ENCODE measurements around the gene UCP2. TPM values are rescaled to one million over a fixed set of nuclear protein-coding genes. Genes with fewer than 3 reads are reported as not detected.
A peak's percentile ranks its signal among the peaks of the same experiment; 100 is the strongest.

The UCP2 gene
- total and polyA plus RNA-seq, 9 of the 15 experiments (the other 6 are each of a cell fraction or from before 2014, with no cell fraction given) = 19.2 to 216 (median 87.9) TPM

DNA sequence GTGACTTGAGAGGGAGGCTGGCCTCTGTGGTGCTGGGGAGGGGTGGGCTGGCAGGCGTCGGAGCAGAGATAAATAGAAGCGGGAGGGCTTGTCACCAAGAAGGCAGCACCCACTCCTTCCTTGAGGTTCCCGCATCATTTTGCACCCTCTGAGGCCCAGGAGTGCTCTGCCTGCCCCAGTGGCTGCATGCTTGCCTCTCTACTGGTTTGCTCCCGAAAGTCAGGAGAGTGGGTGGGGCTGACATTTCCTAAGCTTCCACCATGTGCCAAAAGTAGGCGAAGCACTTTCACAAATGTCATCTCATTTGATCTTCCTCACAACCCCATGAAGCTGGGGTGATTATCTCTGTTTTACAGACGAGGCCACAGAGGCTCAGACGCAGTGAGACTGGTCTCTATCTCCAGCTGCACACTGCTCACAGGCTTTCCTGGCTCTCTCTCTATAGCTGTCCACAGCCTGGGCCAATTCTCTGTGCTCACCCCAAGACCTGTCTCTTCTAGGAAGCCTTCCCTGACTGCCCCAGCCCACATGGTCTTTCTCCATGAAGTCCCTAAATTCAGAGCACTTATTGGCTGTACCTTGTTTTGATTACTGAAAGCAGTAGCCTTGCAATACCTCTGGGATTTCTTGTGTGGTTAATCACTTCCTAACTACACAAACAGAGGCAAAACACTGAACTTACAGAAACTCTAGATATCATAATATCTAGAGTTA lies 28.9 kb upstream of the UCP2 start (continued):
- TF ChIP-seq ZFX (CRISPR knock-in tag; IDR thresholded peaks at IDR 0.05) = peak; percentile 73
- TF ChIP-seq EP400 (IDR thresholded peaks at IDR 0.05) = peak; percentile 81
- peak; percentile 98 for TF ChIP-seq SMARCA4 (IDR thresholded peaks at IDR 0.05)
- TF ChIP-seq, protein P1, sequence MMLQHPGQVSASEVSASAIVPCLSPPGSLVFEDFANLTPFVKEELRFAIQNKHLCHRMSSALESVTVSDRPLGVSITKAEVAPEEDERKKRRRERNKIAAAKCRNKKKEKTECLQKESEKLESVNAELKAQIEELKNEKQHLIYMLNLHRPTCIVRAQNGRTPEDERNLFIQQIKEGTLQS (IDR thresholded peaks at IDR 0.05) = peak; percentile 35; the same call in 1 of the 2 replicates
- TF ChIP-seq, protein P1 (CRISPR knock-in tag; conservative IDR thresholded peaks at IDR 0.05) = peak; percentile 39
- TF ChIP-seq HMGN3 (IDR thresholded peaks at IDR 0.05; ENCODE audit: borderline replicate concordance, extremely low read depth, insufficient read length, low read depth, low read length) = peak; percentile 39
- TF ChIP-seq NR2C1 (IDR thresholded peaks at IDR 0.05) = peak; percentile 56
- peak; percentile 77 for TF ChIP-seq NR2C1 (tag; IDR thresholded peaks at IDR 0.05)
- 0 out of 2 replicates have a peak, but pooled peaks have one; percentile 8 for TF ChIP-seq PTTG1 (tag; IDR thresholded peaks at IDR 0.05; ENCODE audit: low read depth)
- TF ChIP-seq ETV1 (tag; conservative IDR thresholded peaks at IDR 0.05; ENCODE audit: low read depth) = peak; percentile 69
- TF ChIP-seq TARDBP (IDR thresholded peaks at IDR 0.05) = peak; percentile 74
- peak; percentile 49; the same call in 1 of the 2 replicates for TF ChIP-seq ZFP1 (CRISPR knock-in tag; IDR thresholded peaks at IDR 0.05)
- TF ChIP-seq POLR2H (tag; IDR thresholded peaks at IDR 0.05; ENCODE audit: low read depth) = no peak
- peak; percentile 63; the same call in 1 of the 2 replicates for TF ChIP-seq ZNF263 (CRISPR knock-in tag; IDR thresholded peaks at IDR 0.05; ENCODE audit: borderline replicate concordance)
- TF ChIP-seq NONO (IDR thresholded peaks at IDR 0.05; ENCODE audit: low read depth in 2 of 2, low read length in 1 of 2) = peak in 1 of 2 experiments; percentile 85; a peak in 2 of 4 replicates
- TF ChIP-seq, protein P2, sequence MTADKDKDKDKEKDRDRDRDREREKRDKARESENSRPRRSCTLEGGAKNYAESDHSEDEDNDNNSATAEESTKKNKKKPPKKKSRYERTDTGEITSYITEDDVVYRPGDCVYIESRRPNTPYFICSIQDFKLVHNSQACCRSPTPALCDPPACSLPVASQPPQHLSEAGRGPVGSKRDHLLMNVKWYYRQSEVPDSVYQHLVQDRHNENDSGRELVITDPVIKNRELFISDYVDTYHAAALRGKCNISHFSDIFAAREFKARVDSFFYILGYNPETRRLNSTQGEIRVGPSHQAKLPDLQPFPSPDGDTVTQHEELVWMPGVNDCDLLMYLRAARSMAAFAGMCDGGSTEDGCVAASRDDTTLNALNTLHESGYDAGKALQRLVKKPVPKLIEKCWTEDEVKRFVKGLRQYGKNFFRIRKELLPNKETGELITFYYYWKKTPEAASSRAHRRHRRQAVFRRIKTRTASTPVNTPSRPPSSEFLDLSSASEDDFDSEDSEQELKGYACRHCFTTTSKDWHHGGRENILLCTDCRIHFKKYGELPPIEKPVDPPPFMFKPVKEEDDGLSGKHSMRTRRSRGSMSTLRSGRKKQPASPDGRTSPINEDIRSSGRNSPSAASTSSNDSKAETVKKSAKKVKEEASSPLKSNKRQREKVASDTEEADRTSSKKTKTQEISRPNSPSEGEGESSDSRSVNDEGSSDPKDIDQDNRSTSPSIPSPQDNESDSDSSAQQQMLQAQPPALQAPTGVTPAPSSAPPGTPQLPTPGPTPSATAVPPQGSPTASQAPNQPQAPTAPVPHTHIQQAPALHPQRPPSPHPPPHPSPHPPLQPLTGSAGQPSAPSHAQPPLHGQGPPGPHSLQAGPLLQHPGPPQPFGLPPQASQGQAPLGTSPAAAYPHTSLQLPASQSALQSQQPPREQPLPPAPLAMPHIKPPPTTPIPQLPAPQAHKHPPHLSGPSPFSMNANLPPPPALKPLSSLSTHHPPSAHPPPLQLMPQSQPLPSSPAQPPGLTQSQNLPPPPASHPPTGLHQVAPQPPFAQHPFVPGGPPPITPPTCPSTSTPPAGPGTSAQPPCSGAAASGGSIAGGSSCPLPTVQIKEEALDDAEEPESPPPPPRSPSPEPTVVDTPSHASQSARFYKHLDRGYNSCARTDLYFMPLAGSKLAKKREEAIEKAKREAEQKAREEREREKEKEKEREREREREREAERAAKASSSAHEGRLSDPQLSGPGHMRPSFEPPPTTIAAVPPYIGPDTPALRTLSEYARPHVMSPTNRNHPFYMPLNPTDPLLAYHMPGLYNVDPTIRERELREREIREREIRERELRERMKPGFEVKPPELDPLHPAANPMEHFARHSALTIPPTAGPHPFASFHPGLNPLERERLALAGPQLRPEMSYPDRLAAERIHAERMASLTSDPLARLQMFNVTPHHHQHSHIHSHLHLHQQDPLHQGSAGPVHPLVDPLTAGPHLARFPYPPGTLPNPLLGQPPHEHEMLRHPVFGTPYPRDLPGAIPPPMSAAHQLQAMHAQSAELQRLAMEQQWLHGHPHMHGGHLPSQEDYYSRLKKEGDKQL (CRISPR knock-in tag; IDR thresholded peaks at IDR 0.05; ENCODE audit: borderline replicate concordance) = no peak; the same call in 1 of the 2 replicates
- peak; percentile 93 for TF ChIP-seq PHB2 (IDR thresholded peaks at IDR 0.05; ENCODE audit: low read depth)
- no peak for TF ChIP-seq HDAC8 (tag; IDR thresholded peaks at IDR 0.05)
- peak; percentile 60 for TF ChIP-seq CEBPB (tag; IDR thresholded peaks at IDR 0.05)
- peak; percentile 98 for TF ChIP-seq NBN (IDR thresholded peaks at IDR 0.05; ENCODE audit: low read depth)
- peak; percentile 47; the same call in 1 of the 2 replicates for TF ChIP-seq TEAD2 (tag; IDR thresholded peaks at IDR 0.05)
- TF ChIP-seq NR2C2 (CRISPR knock-in tag; IDR thresholded peaks at IDR 0.05) = no peak
- peak; percentile 82 for TF ChIP-seq NR2C2 (tag; IDR thresholded peaks at IDR 0.05)
- TF ChIP-seq RCOR1 (IDR thresholded peaks at IDR 0.05; ENCODE audit: borderline replicate concordance in 1 of 2, low read depth in 2 of 2, low read length in 2 of 2) = peak; percentile 96 to 97

All from K562 (cell line).